Measurements from ENCODE around the gene DNHD1. TPM values are rescaled to one million over a fixed set of nuclear protein-coding genes. Genes with fewer than 3 reads are reported as not detected.

The DNHD1 gene
- total RNA-seq, 1 experiment from 2014 or later, result 1.3 TPM

DNA sequence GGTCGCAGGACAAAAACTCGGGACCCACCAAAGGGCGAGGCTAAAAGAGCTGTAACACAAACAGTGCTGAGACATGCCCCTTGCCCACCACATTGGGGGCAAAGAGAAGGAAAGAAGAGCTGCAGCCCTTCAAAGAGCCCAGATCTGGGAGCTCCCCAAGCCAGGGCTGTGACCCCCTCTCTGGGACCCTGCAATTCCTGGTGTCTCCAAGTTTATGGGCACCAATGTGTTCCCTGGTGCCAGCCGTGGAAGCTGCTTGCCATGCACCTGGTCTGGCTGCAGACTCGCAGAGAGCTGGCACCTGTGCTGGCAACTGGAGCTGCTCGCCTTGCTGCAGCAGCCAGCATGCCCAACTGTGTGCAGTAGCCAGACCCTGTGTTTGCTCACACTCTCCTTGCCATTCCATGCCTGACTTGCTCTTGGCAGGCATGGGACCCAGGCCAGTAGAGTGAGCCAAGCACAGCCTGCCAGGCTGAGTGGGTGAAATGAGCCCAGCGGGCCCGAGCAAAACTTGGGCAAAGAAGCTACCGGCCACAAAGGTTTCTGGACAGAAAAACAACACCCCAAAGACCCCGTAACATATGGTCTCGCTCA lies 90.4 kb downstream of the DNHD1 start:
- no peak for DNase-seq (ENCODE audit: low read depth)

GRCh38 chr11:6588018-6588417 lies 90.9 kb downstream of the DNHD1 start:
- no peak for DNase-seq (ENCODE audit: low read depth)

DNA sequence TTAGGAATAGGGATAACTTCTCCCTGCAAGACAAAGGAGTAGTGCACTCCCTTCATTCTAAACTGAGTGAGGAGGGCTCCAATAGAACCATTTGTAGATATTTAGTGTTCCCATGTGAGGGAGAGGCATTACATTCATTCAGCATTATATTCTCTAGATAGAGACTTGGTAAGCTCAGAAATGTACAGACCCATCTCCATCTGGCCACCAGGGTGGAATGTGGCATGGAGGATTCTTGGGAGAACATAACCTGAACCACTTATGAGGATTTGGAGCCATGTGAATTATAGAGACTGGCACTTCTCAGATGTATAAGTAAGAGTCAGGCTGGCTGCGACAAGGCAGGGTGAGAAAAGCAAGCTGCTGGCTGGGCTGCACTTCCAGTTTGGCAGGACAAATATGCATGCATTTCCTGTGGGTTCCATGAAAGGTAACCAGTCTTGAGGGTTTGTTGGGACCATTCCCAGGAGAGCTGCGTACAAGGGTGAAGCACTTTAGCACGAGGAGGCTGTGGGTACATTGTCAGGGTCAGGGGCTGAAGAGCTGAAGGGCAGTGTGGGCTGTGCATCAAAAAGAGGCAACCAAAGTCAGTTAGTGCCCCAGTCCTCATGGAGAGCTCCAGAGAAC lies 97.2 kb downstream of the DNHD1 start:
- DNase-seq (ENCODE audit: low read depth), result no peak

DNA sequence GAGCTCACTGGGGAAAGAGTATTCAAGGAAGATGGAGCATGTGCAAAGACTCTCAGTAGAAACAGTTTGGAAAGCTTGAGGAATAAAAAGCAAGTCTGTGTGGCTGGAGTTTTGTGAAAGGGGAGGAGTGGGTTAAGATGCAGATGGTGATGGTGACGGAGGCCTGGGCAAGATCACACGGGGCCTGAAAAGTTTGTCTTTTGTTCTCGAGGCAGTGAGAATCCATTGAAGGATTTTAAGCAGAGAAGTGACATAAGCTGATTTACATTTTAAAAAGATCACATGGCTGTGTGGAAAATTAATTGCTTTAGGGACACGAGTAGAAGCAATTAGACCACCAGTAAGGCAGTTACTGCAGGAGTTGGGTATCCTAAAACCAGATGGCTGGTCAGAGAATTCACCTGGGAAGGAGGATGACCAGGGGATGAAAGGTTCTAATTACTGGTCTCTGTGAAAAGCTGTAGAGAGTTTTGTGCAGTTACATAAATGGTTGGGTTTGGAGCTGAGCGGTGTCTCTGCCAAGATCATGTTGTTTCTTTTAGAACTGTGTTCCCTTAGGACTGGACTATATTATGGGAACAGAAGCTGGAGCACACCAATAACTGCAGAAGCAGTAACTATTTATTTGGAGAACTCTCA lies 99.3 kb downstream of the DNHD1 start:
- DNase-seq (ENCODE audit: low read depth), result no peak

GRCh38 chr11:6598555-6598954 lies 101.5 kb downstream of the DNHD1 start:
- DNase-seq (ENCODE audit: low read depth), result no peak

DNA sequence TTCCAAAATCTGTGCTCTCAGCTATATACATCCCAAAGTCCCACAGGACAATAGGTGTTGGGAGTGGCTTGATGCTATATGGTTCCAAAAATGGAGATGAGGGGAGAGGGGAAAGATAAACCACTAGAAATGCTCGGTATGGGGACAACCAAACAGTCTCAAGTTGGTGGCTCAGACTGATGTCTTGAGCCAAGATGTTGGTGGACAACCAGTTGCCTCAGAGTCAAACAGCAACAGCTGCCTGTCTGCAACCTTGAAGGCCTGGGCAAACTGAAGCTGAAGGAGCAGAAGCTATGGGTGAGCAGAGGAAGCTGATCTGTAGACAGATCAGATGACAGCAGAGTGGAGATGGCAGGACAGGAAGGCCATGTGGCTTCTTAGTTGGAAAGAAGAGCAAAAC lies 102.4 kb downstream of the DNHD1 start:
- DNase-seq (ENCODE audit: low read depth), result no peak

DNA sequence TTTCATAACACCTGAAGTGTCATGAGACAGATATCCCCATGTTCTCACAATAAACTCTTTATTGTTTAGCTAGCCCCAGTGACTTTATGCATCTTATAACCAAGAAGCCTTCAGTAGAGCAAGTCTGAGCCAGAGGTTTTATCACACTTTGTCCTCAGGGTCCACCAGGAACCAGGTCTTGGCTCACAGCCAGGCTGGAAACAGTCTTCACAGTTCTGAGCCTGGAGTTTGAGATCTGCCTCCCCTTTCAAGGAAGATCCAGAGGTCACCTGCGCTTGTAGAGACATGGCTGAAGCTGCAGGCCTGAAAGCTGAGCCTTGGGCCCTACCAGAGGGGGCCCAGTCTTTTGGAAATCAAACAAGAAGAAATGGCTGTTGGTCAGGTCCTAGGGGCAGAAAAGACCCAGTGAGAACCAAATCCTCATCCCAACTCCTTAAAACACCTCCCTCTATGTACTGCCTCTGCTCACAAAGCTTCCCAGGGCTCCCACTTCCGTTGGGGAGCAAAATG lies 102.9 kb downstream of the DNHD1 start:
- no peak for DNase-seq (ENCODE audit: low read depth)

- no peak for DNase-seq (ENCODE audit: low read depth)
Observed at GRCh38 chr11:6601041-6601461, 104.0 kb downstream of the DNHD1 start.

GRCh38 chr11:6602096-6602940 lies 105.2 kb downstream of the DNHD1 start:
- no peak for DNase-seq (ENCODE audit: low read depth)

DNA sequence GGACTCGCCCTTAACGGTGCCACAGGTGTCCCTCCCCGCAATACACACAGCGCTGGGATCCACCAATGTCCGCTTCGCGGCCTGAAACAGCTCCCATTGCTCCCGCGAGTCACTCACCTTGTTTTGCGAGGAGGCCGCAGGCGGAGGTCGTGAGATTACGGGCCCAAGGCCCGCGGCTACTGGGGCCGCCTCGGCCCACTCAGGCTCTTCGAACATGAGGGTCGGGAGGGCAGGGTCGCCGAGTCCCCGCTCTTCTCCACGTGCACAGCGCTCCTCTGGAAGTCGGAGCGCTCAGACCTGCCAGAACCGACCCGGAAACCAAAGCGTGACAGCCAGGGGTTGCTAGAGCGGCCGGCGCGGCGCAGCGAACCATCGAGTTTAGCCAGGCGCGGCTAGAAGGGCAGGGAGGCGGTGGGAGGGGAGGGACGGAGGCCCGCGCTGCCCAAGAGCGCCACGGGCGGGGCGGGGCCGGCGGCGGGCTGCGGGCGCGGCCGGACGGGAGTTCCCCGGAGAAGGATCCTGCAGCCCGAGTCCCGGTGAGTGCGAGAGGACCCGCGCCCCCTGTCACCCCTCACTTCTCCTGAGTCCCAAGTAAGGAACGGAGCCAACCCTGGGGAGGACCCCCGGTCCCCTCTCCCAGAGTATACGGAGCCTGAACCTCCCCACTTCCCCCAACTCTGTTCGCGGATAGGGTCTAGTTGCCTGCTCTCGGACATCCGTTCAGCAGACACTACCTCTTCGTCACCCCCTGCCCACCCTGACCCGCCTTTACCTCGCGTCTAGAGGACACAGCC lies 106.4 kb downstream of the DNHD1 start, which contains the start of the genes ILK and RRP8:
Gene ILK (plus strand): TSS at position 488 of the 794 bp plus-strand sequence. CDS start 498 bp downstream, outside the sequence.
Gene RRP8 (minus strand): TSS at position 330 of the 794 bp plus-strand sequence. CDS start 114 bp downstream, at position 216.
- DNase-seq (ENCODE audit: low read depth), result peak; percentile 89

DNA sequence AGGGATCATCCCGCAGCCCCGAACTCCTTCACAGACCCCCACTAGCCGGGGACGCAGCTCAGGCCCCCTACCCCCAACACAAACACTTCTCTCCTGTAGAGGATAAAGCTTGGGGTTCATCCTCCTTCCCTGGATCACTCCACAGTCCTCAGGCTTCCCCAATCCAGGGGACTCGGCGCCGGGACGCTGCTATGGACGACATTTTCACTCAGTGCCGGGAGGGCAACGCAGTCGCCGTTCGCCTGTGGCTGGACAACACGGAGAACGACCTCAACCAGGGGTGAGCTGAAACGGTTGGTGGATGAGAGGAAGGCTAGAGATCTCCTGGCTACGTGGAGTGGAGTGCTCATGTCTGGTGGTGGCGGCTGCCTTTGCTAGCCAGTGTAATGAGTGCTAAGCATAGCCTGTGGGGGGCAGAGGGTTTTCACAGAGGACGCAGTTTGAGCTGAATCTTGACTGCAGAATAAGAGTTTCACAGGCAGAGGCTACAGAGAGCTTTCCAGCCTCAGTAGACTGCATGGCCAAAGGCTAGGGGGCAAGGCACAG lies 107.1 kb downstream of the DNHD1 start:
- peak; percentile 75 for DNase-seq (ENCODE audit: low read depth)

DNA sequence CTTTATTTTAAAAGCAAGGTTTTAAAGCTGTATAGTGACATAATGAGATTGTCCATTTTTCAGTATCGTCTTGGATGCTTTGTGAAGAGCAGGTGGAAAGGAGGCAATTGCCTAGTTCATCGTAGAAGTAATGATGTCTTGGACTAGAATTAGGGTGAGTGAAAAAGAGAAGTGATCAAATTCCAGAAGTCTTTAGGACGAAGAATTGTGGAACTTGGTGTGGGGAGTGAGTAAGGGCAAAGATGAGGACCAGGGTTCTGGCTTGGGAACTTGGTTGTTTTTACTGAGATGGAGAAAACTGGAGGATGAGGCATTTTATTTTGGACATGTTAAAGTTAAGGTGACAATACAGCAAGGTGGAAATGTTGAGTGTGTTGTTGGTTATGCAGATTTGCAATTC lies 107.7 kb downstream of the DNHD1 start:
- no peak for DNase-seq (ENCODE audit: low read depth)

DNA sequence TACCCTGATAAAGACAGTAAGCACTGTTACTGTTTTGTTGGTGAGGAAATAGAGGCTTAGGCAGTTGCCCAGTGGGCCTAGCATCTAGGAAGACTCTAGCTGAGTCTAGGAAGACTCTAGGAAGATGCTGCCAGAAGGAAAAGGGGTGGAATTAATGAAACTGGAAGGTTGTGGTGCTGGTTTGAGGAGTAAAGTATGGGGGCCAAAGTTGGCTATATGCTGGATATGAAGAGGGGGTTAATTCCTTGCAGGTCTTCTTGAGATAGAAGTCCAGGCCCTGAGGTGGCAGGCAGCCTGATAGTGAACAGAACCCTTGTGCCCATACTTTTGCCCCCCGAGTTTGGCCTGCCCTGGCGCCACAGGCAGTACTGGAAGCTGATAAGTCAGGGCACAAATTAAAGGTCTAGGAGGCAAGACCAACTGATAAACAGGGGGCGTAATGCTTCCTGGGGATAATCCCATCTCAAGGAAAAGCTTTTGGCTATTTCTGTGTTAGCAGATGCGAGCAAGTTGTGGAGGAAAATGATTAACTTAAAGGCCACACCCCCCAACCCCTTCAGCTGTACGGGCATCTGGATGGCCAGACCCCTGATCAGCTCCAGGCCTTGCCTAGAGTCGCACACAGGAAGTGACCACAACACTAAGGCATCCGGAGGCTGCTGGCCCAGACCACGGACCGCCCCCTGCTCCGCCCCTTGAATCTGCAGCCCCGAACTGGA lies 109.5 kb downstream of the DNHD1 start:
- DNase-seq (ENCODE audit: low read depth), result peak; percentile 96

GRCh38 chr11:6607190-6607795 lies 110.2 kb downstream of the DNHD1 start:
- no peak for DNase-seq (ENCODE audit: low read depth)

DNA sequence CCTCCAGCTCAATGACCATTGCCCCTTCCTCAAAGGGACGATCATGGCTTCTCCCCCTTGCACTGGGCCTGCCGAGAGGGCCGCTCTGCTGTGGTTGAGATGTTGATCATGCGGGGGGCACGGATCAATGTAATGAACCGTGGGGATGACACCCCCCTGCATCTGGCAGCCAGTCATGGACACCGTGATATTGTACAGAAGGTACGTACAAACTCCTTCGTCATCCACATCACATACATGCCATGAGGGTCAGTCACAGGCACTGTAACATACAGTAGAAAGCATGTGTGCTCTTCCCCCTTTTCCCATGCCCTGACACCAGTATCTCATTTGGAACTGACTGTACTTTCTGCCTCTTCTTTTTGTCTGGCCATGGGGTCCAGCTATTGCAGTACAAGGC lies 110.9 kb downstream of the DNHD1 start:
- no peak for DNase-seq (ENCODE audit: low read depth)

- DNase-seq (ENCODE audit: low read depth), result no peak
Observed at GRCh38 chr11:6608726-6609501, 111.8 kb downstream of the DNHD1 start.

DNA sequence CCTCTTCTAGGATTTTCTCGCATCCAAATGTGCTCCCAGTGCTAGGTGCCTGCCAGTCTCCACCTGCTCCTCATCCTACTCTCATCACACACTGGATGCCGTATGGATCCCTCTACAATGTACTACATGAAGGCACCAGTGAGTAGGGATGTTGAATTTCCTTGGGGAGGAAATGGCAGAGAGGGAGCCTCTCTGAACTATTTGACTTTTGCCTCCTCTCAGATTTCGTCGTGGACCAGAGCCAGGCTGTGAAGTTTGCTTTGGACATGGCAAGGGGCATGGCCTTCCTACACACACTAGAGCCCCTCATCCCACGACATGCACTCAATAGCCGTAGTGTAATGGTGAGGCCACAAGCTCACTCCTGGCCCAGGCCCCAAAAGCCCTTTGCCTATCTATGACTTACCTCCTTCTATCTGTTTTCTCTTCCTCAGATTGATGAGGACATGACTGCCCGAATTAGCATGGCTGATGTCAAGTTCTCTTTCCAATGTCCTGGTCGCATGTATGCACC lies 112.5 kb downstream of the DNHD1 start:
- DNase-seq (ENCODE audit: low read depth), result no peak

GRCh38 chr11:6610591-6610990 lies 113.5 kb downstream of the DNHD1 start:
- DNase-seq (ENCODE audit: low read depth), result no peak

Measured in M059J (cell line).